NCI-H774 (cell line): ENCODE measurements around the gene ZNF587.
"Not testable (repeated sequence)": the region's sequence is repeated elsewhere in the genome, so short reads cannot be mapped to it uniquely, and the experiment has no call there.

Experiments used
- DNase-seq: peaks from one replicate; lab custom pipeline; 2025; lab: John Stamatoyannopoulos, UW

Gene ZNF587

GRCh38 chr19:57849666-57850473 lies at the start of gene ZNF587:
TSS of gene ZNF587 (plus strand) at chr19:57849859. CDS start at chr19:57850039, 180 bp downstream.
- DNase-seq = peak; percentile 77

- no peak for DNase-seq
Observed at GRCh38 chr19:57800696-57801095, 49.0 kb upstream of the ZNF587 start.

GRCh38 chr19:57802269-57802668 lies 47.4 kb upstream of the ZNF587 start:
- DNase-seq = no peak

DNA sequence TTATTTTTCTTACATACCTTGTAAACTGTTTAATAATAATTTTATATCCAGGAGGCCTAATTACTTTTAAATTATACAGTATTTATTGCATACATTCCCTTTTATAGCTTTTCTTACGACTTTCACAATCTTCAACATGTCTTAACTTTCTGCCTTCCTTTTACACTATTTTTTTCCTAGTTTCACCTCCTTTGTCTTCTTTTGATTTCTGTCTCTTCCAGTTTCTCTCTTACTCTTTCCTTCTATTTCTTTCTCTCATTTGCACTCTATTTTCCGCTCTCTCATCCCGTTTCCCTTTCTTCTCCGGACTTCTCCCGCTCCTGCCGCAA lies 46.4 kb upstream of the ZNF587 start:
- DNase-seq = no peak

- no peak for DNase-seq
Observed at GRCh38 chr19:57803594-57804325, 45.9 kb upstream of the ZNF587 start.

DNA sequence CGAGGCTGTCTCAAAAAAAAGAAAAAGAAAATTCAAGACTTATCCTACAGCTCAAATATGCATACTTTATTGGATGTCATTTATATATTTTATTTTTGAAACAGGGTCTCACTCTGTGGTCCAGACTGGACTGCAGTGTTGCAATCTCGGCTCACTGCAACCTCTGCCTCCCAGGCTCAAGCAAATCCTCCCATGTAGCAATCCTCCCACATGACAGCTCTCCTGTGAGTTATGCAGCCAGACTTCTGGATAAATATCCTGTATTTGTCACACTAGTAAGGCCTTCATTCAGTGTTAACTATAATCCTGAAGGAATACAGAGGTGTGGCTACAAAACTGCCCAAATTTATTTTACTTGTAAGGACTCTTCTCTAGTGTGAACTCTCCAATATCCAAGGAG lies 42.1 kb upstream of the ZNF587 start:
- no peak for DNase-seq

DNA sequence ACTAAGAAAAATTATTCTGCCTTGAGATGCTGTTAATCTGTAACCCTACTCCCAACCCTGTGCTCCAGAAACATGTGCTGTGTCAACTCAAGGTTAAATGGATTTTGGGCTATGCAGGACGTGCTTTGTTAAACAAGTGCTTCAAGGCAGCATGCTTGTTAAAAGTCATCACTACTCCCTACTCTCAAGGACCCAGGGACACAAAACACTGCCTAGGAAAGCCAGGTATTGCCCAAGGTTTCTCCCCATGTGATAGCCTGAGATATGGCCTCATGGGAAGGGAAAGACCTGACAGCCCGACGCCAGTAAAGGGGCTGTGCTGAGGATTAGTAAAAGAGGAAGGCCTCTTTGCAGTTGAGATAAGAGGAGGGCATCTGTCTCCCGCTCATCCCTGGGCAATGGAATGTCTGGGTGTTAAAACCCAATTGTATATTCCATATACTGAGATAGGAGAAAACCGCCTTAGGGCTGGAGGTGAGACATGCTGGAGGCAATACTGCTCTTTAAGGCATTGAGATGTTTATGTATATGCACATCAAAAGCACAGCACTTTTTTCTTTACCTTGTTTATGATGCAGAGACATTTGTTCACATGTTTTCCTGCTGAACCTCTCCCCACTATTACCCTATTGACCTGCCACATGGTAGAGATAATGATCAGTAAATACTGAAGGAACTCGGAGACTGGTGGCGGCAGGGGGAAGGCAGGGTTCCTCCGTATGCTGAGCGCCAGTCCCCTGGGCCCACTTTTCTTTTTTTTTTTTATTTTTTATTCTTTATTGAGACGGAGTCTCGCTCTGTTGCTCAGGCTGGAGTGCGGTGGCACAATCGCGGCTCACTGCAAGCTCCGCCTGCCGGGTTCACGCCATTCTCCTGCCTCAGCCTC lies 39.0 kb upstream of the ZNF587 start:
- DNase-seq = not testable (repeated sequence)

- no peak for DNase-seq
Observed at GRCh38 chr19:57812226-57812625, 37.4 kb upstream of the ZNF587 start.

GRCh38 chr19:57812975-57813820 lies 36.5 kb upstream of the ZNF587 start:
- DNase-seq = not testable (repeated sequence)

GRCh38 chr19:57813919-57814504 lies 35.6 kb upstream of the ZNF587 start:
- no peak for DNase-seq

- DNase-seq = peak; percentile 92
Observed at GRCh38 chr19:57814505-57815246, 35.0 kb upstream of the ZNF587 start, which contains the start of gene ZNF552. TSS of gene ZNF552 (minus strand) at chr19:57814913. CDS start at chr19:57814743, 170 bp downstream.

- DNase-seq = no peak
Observed at GRCh38 chr19:57815247-57816075, 34.2 kb upstream of the ZNF587 start.

DNA sequence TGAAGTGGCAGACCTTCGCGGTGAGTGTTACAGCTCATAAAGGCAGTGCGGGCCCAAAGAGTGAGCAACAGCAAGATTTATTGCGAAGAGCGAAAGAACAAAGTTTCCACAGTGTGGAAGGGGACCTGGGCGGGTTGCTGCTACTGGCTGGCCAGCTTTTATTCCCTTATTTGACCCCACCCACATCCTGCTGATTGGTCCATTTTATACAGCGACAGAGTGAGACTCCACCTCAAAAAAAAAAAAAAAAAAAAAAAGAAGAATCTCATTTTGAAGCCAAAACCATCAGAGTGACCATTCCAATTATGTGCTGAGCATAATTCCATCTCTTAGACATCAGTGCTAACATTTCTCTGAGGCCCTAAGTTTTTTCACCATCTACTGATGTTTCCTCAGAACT lies 33.0 kb upstream of the ZNF587 start:
- no peak for DNase-seq

GRCh38 chr19:57817976-57818375 lies 31.7 kb upstream of the ZNF587 start:
- no peak for DNase-seq

- DNase-seq = no peak
Observed at GRCh38 chr19:57818378-57818777, 31.3 kb upstream of the ZNF587 start.

DNA sequence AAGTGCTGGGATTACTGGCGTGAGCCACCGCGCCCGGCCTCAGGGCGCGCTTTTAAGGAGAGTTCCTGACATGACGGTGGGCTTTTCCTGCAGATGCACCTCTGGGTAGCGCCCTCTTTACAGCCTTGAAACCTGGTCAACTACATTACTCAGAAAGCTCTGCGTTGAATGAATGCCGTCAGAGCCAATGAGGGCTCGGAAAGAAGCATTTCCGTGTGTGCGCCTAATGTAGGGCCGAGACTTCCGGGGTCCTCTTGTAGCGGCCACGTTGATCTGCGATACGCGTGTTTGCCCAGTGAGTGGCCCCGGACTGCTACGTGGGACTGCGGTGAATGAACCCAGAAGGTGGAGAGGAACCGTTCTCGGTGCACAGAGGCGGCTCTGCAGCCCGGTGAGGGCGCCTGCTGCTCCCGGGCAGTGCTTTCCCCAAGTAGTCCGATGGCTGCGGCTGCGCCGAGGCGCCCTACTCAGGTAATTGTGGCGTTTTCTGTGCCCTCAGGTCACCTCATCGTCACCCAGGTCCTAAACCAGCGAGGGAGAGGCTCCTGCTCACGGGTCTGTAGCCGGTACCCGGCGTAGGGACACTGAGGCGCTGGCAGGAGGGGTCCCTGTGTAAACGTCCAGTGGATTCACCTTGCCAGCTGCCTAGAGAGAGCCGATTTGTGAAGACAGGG lies 30.0 kb upstream of the ZNF587 start:
- DNase-seq = peak; percentile 82

GRCh38 chr19:57820599-57820998 lies 29.1 kb upstream of the ZNF587 start:
- no peak for DNase-seq

GRCh38 chr19:57821095-57821494 lies 28.6 kb upstream of the ZNF587 start:
- not testable (repeated sequence) for DNase-seq

DNA sequence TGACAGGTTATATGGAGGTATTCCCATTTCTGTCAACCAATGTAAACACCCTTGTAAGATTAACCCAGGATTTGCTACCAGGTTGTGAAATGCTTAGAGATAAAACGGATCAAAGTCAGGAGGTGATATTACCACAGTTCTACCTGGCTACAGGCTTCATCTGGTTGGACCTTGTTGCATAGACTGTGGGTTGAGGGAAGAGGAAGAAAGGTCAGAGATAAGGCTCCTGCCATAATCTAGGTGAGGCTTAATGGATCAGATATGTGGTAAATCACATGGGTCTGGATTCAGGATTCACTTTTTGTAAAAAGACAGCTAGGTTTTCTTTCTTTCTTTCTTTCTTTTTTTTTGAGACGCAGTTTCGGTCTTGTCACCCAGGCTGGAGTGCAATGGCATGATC lies 28.2 kb upstream of the ZNF587 start:
- DNase-seq = not testable (repeated sequence)
